ENCODE measurements around the gene CCL26.
A peak's percentile ranks its signal among the peaks of the same experiment; 100 is the strongest.
"Not testable (repeated sequence)": the region's sequence is repeated elsewhere in the genome, so short reads cannot be mapped to it uniquely, and the experiment has no call there.

CCL26 gene

DNA sequence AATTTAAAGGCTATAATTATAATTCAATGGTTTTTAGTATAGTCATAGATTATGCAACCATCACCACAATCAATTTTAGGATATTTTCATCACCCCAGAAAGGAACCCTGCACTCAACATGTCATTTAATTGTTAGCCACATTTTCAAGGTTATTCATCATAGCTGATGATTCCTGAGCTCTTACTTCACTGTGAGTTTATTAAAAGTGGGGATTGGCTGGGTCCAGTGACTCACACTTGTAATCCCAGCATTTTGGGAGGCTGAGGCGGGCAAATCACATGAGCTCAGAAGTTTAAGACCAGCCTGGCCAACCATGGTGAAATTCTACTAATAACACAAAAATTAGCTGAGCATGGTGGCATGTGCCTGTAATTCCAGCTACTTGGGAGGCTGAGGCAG is 787 bp downstream of the CCL26 start:
- H3K9me3 ChIP-seq (ENCODE audit: severe bottlenecking): no peaks in the 10 kb centered on the region
- H3K27me3 ChIP-seq (ENCODE audit: insufficient read depth, low read depth, severe bottlenecking): no peaks in the 10 kb centered on the region
- no peaks in the 10 kb centered on the region for H3K36me3 ChIP-seq
- no peak overlapping the region for H3K27ac ChIP-seq
- H3K4me3 ChIP-seq (ENCODE audit: low read depth, low read length): no peak overlapping the region
- TF ChIP-seq, protein P1, sequence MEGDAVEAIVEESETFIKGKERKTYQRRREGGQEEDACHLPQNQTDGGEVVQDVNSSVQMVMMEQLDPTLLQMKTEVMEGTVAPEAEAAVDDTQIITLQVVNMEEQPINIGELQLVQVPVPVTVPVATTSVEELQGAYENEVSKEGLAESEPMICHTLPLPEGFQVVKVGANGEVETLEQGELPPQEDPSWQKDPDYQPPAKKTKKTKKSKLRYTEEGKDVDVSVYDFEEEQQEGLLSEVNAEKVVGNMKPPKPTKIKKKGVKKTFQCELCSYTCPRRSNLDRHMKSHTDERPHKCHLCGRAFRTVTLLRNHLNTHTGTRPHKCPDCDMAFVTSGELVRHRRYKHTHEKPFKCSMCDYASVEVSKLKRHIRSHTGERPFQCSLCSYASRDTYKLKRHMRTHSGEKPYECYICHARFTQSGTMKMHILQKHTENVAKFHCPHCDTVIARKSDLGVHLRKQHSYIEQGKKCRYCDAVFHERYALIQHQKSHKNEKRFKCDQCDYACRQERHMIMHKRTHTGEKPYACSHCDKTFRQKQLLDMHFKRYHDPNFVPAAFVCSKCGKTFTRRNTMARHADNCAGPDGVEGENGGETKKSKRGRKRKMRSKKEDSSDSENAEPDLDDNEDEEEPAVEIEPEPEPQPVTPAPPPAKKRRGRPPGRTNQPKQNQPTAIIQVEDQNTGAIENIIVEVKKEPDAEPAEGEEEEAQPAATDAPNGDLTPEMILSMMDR (IDR thresholded peaks at IDR 0.05; ENCODE audit: low read depth, low read length): no peak
- no peak for DNase-seq

- TF ChIP-seq, protein P1 (IDR thresholded peaks at IDR 0.05; ENCODE audit: low read depth, low read length): peak; percentile 70
- H3K9me3 ChIP-seq (ENCODE audit: severe bottlenecking): no peaks in the 10 kb centered on the region
- no peak overlapping the region for H3K27ac ChIP-seq
- no peak overlapping the region for H3K4me3 ChIP-seq (ENCODE audit: low read depth, low read length)
- H3K27me3 ChIP-seq (ENCODE audit: insufficient read depth, low read depth, severe bottlenecking): no peaks in the 10 kb centered on the region
- DNase-seq: no peak
- no peaks in the 10 kb centered on the region for H3K36me3 ChIP-seq
These were observed 9.6 kb downstream of the CCL26 start for GRCh38 chr7:75762350-75762917.

GRCh38 chr7:75761801-75762200 is 10.2 kb downstream of the CCL26 start:
- H3K9me3 ChIP-seq (ENCODE audit: severe bottlenecking); H3K4me3 ChIP-seq (ENCODE audit: low read depth, low read length); DNase-seq; H3K27ac ChIP-seq; H3K27me3 ChIP-seq (ENCODE audit: insufficient read depth, low read depth, severe bottlenecking); H3K36me3 ChIP-seq: not testable (repeated sequence)

DNA sequence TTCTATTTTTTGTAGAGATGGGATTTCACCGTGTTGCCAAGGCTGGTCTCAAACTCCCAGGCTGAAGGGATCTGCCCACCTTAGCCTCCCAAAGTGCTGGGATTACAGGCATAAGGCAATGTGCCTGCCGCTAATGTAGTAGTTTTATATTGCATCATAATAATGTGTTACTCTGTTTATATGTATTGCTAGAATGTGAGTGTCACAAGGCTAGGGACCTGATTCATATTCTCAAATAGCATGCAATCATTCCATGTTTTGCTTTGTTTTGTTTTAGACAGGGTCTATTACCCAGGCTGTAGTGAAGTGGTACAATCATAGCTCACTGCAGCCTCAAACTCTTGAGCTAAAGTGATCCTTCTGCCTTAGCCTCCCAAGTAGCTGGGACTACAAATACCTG is 13.5 kb downstream of the CCL26 start:
- Histone ChIP-seq H3K36me3 (no peaks in the 10 kb centered on the region), H3K27ac (no peak overlapping the region), H3K4me3 (ENCODE audit: low read depth, low read length) (no peak overlapping the region), H3K27me3 (ENCODE audit: insufficient read depth, low read depth, severe bottlenecking) (no peaks in the 10 kb centered on the region), H3K9me3 (ENCODE audit: severe bottlenecking) (no peaks in the 10 kb centered on the region)
- TF ChIP-seq, protein P1 (IDR thresholded peaks at IDR 0.05; ENCODE audit: low read depth, low read length): no peak
- no peak for DNase-seq

- no peak overlapping the region for H3K4me3 ChIP-seq (ENCODE audit: low read depth, low read length)
- DNase-seq: no peak
- no peaks in the 10 kb centered on the region for H3K27me3 ChIP-seq (ENCODE audit: insufficient read depth, low read depth, severe bottlenecking)
- H3K27ac ChIP-seq: no peak overlapping the region
- no peaks in the 10 kb centered on the region for H3K36me3 ChIP-seq
- TF ChIP-seq, protein P1 (IDR thresholded peaks at IDR 0.05; ENCODE audit: low read depth, low read length): no peak
- H3K9me3 ChIP-seq (ENCODE audit: severe bottlenecking): no peaks in the 10 kb centered on the region
These were observed 14.2 kb downstream of the CCL26 start for GRCh38 chr7:75757860-75758259.

DNA sequence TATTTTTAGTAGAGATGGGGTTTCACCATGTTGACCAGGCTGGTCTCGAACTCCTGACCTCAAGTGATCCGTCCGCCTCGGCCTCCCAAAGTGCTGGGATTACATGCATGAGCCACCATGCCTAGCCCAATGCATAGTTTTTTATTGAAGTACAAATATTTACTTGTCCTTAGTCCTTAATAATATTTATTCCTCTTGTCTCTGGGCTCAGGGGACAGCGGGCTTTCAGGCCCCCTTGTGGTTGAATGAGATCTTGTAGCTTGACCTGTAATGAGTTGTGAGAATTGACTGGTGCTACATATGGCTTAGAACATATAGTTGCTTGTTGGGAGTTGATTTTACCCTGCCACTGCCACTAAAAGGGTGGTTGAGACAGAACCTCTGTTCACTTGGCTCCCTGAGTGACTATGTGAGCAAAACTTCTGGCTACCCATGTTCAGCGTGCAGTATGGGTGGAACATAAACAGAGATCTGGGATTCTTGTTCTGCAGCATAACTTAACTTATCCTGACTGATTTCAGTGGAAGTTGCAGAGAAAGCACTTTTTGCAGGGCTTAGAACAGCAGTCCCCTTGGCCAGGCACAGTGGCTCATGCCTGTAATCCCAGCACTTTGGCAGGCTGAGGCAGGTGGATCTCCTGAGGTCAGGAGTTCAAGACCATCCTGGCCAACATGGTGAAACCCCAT is 14.9 kb downstream of the CCL26 start:
- H3K27ac ChIP-seq: no peak overlapping the region
- peak; percentile 35 for DNase-seq

More for the DNA sequence above, 14.9 kb downstream of the CCL26 start:
- TF ChIP-seq, protein P1 (IDR thresholded peaks at IDR 0.05; ENCODE audit: low read depth, low read length): peak; percentile 50
- no peaks in the 10 kb centered on the region for H3K36me3 ChIP-seq
- no peaks in the 10 kb centered on the region for H3K27me3 ChIP-seq (ENCODE audit: insufficient read depth, low read depth, severe bottlenecking)
- no peaks in the 10 kb centered on the region for H3K9me3 ChIP-seq (ENCODE audit: severe bottlenecking)
- no peak overlapping the region for H3K4me3 ChIP-seq (ENCODE audit: low read depth, low read length)

Measured in WERI-Rb-1 (cell line).